ENCODE results near the gene ARID2. TPM values are rescaled to one million over a fixed set of nuclear protein-coding genes. Genes with fewer than 3 reads are reported as not detected.

Gene ARID2, protein sequence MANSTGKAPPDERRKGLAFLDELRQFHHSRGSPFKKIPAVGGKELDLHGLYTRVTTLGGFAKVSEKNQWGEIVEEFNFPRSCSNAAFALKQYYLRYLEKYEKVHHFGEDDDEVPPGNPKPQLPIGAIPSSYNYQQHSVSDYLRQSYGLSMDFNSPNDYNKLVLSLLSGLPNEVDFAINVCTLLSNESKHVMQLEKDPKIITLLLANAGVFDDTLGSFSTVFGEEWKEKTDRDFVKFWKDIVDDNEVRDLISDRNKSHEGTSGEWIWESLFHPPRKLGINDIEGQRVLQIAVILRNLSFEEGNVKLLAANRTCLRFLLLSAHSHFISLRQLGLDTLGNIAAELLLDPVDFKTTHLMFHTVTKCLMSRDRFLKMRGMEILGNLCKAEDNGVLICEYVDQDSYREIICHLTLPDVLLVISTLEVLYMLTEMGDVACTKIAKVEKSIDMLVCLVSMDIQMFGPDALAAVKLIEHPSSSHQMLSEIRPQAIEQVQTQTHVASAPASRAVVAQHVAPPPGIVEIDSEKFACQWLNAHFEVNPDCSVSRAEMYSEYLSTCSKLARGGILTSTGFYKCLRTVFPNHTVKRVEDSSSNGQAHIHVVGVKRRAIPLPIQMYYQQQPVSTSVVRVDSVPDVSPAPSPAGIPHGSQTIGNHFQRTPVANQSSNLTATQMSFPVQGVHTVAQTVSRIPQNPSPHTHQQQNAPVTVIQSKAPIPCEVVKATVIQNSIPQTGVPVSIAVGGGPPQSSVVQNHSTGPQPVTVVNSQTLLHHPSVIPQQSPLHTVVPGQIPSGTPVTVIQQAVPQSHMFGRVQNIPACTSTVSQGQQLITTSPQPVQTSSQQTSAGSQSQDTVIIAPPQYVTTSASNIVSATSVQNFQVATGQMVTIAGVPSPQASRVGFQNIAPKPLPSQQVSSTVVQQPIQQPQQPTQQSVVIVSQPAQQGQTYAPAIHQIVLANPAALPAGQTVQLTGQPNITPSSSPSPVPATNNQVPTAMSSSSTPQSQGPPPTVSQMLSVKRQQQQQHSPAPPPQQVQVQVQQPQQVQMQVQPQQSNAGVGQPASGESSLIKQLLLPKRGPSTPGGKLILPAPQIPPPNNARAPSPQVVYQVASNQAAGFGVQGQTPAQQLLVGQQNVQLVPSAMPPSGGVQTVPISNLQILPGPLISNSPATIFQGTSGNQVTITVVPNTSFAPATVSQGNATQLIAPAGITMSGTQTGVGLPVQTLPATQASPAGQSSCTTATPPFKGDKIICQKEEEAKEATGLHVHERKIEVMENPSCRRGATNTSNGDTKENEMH (N-terminal part only)
- total RNA-seq (ENCODE audit: insufficient read depth, low replicate concordance): 41.9 TPM

DNA sequence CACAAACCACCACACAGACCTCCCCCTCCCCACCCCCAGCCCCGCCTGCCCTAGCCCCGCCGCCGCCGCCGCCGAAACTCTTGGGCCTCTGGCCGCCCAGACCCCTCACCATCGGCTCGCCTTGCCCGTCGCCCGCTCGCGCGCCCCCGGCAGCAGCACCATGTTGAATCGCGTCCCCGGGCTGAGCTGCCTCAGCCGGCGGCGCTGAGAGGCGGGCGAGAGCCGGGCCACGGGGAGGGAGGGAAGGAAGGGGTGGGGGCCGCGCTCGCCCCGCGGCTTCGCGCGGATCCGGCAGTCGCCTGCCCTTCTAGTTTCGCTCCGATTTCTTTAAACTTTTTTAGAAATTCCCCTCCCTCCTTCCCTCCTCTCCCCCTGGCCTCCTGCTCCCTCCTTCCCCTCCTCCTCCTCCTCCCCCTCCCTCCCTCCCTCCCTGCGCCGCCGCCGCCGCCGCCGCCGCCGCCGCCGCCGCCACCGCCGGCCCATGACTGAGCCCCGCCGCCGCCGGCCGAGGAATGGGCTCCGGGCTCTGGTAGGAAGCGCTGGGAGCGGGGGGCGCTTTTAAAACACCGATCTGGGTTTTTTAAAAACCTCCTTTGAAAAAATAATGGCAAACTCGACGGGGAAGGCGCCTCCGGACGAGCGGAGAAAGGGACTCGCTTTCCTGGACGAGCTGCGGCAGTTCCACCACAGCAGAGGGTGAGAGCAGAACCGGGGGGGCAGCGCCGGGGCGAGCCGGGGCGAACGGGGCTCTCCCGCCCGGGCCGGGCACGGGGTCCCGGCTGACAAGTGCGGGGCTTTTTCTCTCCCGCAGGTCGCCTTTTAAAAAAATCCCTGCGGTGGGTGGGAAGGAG, at the start of gene ARID2:
Gene ARID2 (plus strand): TSS at position 474 of the 851 bp plus-strand sequence. CDS start 131 bp downstream, at position 605.
- DNase-seq (ENCODE audit: low spot score): peak; percentile 76

DNA sequence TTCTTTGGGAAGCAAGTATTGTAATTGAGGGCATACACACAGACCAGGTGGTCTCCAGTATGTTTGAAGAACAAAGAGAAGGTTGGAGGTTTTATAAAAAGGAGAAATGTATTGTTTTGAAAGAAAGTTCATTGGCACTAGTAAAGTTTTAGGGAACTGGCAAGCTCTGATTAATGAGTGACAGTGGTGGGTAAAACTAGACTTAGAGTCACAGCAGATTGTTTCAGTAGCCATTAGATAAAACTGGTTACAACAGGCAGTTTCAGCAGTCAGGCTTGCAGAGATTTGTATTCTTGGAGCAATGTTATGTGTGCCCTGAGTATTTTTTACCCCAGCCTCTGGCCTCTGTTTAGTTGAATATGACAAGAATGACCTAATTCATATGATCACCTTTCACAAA, 49.1 kb upstream of the ARID2 start:
- DNase-seq (ENCODE audit: low spot score): no peak

DNA sequence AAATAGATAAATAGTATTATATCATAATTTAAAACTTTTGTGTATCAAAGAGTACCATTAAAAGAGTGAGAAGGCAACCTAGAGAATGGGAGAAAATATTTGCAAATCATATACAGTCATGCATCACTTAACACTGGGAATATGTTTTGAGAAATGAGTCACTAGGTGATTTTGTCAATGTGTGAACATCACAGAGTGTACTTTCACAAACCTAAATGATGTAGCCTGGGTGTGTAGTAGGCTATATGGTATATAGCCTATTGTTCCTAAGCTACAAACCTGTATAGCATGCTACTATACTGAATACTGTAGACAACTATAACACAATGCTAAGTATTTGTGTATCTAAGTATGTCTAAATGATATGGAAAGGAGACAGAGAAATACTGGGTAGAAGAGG, 48.0 kb upstream of the ARID2 start:
- no peak for DNase-seq (ENCODE audit: low spot score)

DNA sequence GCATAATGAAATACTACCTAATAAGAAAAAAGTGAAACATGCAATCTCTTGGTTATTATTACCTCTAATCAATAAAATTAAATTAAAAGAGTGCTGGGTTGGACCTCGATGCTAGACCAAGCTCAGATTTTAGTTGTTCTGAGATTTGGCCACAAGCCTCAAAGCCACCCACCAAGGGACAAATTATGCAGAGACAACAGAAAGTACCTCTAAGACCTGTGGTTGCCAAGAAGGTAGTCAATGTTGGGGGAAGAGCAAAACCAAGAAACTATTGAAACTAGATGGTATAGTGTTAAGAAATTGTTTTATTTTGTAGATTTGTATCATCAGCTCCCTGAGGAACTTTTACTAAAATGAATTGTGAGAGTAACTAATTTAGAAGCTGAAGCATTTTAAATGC, 43.8 kb upstream of the ARID2 start:
- no peak for DNase-seq (ENCODE audit: low spot score)

DNA sequence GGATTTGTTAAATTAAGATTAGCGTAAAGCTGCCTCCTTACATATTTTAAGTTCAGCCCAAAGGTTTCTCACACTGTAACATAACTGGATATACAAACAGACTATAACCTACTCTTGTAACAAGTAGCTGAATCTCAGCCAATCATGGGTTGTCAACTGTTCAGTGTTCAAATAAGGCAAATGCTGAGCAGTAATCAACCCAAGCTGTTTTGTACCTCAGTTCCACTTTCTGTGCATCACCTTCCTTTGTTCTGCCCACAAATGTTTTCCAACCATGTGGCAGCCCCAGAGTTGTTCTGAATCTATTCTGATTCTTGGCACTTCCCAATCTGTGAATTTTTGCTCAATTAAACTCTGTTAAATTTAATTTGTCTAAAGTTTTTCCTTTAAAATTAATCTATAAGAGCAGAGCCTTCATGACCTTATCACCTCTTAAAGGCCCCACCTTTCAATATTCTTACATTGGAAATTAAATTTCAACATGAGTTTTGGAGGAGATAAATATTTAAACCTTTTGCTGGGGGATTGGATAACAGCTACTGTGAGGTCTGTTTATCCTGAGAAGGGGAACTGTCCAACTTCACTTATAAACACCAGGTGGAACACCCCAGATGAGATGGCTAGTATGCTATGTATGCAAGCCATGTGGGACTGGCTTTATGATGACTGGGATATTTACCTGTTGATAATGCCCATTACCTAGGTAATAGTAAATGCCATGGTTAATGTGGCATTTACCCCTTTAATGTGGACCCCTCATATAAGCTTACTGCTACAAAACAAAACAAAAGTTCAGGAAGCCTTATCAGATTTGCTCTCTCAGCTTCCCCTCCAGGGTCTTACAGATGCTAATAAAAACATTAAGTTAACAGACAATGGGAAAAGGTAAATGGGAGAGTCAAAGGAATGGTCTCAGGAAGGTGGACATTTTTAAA, 42.2 kb upstream of the ARID2 start:
- DNase-seq (ENCODE audit: low spot score): no peak

DNA sequence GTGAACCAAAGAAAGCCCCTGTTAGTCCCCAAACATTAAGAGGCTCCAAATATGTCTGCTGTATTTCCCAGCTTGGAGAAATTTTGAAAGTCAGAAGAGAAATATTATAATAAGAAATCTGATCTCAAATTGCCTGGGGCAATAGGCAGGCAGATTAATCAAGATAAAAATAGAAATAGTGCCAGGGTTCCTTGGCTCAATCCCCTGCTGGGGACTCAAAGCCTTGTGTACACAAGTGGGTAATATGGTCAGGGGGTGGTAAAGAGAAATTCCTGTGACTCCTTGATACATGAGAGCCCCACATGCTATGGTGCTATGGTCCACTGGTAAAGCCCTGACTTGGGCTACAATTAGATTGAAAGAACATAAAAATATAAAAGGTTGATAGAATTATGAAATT, 41.3 kb upstream of the ARID2 start:
- no peak for DNase-seq (ENCODE audit: low spot score)

DNA sequence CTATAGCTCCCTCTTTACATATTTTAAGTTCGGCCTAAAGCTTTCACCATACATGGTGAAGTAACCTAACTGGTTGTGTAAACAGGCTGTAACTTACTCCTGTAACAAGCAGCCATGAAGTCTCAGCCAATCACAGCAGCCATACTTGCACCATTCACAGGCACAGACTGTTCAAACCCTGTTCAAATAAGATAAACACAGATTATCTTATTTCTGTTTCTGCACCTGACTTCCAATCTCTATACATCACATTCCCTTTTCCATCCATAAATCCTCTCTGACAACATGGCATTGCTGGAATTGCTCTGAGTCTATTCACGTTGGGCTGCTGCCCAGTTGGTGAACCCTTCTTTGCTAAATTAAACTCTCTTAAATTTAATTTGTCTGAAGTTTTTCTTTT, 34.5 kb upstream of the ARID2 start:
- DNase-seq (ENCODE audit: low spot score): peak; percentile 4

DNA sequence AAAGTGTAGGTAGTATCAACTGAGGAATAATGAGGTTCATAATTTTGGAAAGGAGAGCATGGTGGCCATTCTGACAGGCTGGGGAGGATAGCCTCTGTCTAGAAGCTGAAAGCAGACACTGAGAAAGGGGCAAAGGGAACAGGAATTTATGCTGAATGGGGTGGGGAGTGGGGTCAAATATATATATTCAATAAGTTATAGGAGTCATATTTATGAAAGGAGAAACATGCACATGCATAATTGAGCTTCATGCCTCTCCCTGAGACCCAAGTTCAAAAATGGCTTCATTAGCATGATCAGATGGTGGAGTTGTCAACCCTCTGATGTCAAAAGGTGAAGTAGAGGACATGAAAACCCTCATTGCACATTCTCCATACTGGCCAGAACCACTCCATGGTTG, 33.9 kb upstream of the ARID2 start:
- no peak for DNase-seq (ENCODE audit: low spot score)

DNA sequence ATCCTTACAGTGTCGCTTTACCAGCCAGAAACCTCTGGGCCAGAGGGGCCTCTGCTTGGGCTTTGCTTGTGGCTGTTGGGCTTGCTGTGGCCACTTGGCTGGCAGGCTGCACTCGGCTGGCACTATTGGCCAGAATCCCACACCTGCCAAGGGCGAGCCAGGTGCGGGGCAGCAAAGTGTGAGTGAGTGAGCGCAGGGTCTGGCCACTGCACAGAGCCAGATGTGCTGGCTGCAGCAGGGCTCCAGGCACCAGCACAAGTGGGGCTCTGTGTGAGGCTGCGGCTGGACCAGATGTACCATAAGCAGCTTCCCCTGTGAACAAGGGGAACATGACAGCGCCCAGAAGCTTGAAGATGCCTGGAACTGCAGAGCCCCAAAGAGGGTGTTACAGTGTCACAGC, 33.5 kb upstream of the ARID2 start:
- DNase-seq (ENCODE audit: low spot score): no peak

DNA sequence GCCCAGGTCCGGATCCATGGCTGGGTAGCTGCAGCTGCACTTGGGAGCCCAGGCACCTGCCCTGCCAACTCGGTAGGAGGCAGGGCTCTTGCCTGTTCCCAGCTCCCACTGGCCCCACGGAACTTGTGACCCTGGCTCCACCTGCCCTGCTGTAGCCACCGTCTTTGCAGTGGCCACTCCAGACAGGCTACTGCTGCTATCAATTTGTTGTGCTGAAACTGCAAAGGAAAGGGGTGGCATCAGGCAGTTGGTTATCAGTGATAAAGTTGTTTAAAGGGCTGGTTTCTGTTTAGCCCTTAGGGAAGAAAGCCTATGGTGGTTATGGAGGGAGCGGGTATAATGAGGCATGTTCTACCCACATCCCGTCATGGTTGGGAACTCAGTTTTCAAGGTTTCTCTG, 32.1 kb upstream of the ARID2 start:
- DNase-seq (ENCODE audit: low spot score): no peak

DNA sequence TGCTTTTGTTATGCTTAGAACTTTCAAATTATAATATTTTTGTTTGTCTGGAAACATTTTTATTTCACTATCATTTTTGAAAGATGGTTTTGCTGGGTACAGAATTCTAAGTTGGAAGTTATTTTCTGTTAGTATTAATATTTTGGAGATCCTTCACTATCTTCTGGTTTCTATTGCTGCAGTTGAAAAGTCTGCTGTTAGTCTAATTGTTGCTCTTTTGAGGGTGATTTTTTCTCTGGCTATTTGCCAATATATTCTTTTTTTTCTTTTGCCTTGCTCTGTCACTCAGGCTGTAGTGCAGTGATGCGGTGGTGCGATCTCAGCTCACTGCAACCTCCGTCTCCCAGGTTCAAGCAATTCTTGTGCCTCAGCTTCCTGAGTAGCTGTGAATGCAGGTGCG, 28.2 kb upstream of the ARID2 start:
- no peak for DNase-seq (ENCODE audit: low spot score)

DNA sequence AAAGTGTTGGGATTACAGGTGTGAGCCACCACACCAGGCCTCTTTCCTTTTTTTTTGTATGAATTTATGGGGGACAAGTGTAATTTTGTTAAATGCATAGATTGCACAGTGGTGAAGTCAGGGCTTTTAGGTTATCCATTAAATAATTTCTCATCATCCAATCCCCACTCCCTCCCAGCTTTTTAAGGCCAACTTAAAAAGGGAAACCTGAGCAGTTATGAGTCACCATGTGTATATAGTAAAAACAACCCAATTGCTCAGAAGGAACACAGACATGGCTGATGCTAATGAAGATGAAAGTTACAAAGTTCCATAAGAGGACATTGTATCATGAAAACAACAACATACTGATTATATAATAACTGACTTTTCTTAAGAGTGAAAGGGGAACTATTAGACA, 25.6 kb upstream of the ARID2 start:
- no peak for DNase-seq (ENCODE audit: low spot score)

DNA sequence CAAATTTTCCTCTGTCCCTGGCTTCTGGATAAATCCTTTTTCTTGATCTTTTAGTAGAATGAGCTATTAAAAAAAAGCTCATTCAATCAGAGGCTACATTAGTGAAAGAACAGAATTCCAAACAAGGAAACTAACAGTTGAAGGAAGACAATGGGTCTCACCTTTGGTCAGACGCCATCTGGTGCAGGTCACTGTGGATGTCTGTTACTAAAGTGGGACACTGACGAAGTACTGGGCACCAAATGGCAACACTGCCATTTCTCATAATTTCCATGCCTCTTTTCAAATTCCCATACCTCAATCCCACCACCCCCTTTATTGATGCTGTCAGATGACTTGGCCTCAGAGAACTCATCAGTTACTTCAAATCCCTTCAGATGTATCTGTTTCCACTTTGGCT, 24.5 kb upstream of the ARID2 start:
- no peak for DNase-seq (ENCODE audit: low spot score)

DNA sequence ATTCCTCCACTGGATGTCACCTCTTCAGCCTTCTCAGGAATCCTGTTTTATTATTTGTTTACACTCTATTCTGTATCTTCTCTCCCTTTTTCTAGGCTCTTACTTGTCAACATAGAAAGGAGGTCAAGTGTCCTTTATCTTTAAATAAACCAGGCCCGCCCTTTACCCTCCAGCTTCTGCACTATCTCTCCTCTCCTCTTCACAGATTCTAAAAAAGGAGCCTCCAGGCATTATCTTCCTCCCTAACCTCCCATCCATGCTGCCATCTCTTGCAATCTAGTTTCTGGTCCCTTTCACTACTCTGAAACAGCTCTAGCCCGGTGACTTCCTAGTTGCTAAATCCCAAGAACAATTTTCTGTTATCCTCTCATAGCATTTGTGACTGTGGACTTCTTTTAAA, 24.1 kb upstream of the ARID2 start:
- no peak for DNase-seq (ENCODE audit: low spot score)

DNA sequence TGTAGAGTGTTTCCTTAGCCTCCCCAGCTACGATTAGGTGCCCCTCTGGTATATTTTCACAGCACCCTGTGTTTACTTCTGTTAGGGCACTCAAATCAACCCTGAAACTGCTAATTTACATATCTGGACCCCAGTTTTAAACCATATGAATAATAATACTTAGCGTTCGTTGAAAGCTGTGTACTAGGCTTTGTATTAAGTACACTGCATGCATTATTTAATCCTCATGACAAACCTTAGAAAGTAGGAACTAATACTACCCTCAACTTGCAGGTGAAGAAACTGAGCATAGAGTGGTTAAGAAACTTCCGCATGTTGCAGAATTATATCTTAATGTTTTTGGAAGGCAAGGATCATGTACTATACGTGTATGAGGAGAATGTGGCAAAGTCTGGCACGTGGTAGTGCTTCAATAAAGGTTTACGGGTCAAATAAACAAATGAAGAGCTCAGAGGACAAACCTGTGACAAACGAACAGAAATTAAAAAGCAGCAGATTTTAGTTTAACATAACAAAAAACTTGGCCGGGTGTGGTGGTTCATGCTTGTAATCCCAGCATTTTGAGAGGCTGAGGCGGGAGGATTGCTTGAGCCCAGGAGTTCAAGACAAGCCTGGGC, 22.2 kb upstream of the ARID2 start:
- no peak for DNase-seq (ENCODE audit: low spot score)

DNA sequence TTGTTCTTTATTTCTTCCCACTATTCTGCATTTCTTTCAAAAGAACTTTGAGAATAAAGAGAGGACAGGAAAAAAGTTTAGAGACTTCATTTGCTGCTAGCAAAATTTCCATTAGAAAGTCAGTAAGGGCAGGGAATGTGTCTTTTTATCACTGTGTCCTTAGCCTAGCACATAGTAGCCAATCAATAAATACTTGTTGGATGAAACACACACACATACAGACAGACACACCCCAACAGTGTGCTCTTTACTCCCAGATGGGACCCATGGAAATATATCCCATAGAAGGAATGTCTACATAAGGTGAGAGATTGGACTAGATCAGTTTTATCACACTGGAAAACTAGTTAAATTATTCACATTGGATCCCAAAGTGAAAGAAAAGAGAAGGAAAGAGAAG, 21.1 kb upstream of the ARID2 start:
- no peak for DNase-seq (ENCODE audit: low spot score)

DNA sequence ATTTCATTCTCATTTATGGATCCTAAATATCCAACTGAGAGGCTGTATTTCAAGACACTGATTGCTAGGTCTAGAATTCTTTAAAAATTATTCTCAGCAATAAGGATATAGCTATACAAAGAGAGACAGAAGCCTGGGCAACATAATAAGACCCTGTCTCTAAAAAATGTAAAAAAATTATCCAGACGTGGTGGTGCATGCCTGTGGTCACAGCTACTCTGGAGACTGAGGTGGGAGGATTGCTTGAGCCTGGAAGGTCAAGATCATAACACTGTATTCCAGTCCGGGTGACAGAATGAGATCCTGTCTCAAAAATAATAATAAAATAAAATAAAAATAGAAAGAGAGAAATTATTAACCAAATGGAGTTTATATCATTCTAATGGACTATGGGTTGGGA, 20.6 kb upstream of the ARID2 start:
- no peak for DNase-seq (ENCODE audit: low spot score)

DNA sequence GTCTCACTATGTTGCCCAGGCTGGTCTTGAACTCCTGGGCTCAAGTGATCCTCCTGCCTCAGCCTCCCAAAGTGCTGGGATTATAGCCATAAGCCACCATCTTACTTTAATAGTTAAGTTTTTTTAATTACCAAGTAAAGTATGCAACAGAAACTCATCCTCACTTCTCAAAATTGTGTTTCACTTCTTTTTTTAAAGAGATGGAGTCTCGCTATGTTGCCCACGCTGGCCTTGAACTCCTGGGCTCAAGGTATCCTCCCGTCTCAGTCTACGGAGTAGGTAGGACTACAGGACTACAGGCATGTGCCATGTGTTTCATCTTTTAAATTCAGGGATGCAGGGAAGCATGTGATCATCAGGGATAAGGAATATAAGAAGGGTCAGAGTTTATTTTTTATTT, 17.2 kb upstream of the ARID2 start:
- no peak for DNase-seq (ENCODE audit: low spot score)

DNA sequence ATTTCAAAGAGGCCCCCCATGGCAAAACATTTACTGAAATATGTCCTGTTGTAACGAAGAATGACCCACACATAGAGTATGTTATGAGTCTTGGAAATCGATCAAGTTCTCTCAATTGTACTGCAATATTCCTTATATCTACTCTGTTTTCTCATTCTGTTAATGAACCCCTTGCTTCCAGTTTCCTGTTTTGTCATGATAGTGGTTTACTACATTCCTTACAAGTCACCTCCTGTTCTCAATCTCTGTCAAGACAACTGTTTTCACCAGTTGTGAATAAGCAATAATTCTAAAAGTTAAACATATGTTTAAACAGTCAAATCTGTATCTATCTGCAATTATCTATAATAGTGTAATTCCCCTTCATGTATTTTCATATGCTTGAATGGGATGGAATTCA, 16.4 kb upstream of the ARID2 start:
- DNase-seq (ENCODE audit: low spot score): no peak
